Measurements from ENCODE around the gene RNGTT. TPM values are rescaled to one million over a fixed set of nuclear protein-coding genes. Genes with fewer than 3 reads are reported as not detected.

RNGTT gene
- total and polyA plus RNA-seq, 12 donors: 3.1 to 10.9 (median 8.6) TPM

- intact Hi-C loops (cut with DNase I): loop anchor here in 1 of 10 donors (10.0 kb wide), 1 partner anchor 1483 kb away; no protein-coding TSS in a partner anchor
- Histone ChIP-seq H3K36me3 (peaks cover 0 to 3% (median 0%) of the 10 kb centered on the region in 9 donors), H3K4me3 (no peak overlapping the region), H3K27me3 (no peaks in the 10 kb centered on the region), H3K9me3 (no peaks in the 10 kb centered on the region), H3K27ac (no peak overlapping the region), H3K4me1 (peaks cover 0 to 16% (median 0%) of the 10 kb centered on the region in 9 donors)
- TF ChIP-seq, protein P1, sequence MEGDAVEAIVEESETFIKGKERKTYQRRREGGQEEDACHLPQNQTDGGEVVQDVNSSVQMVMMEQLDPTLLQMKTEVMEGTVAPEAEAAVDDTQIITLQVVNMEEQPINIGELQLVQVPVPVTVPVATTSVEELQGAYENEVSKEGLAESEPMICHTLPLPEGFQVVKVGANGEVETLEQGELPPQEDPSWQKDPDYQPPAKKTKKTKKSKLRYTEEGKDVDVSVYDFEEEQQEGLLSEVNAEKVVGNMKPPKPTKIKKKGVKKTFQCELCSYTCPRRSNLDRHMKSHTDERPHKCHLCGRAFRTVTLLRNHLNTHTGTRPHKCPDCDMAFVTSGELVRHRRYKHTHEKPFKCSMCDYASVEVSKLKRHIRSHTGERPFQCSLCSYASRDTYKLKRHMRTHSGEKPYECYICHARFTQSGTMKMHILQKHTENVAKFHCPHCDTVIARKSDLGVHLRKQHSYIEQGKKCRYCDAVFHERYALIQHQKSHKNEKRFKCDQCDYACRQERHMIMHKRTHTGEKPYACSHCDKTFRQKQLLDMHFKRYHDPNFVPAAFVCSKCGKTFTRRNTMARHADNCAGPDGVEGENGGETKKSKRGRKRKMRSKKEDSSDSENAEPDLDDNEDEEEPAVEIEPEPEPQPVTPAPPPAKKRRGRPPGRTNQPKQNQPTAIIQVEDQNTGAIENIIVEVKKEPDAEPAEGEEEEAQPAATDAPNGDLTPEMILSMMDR (IDR thresholded peaks at IDR 0.05): no peak
- DNase-seq (no peak), ATAC-seq (no peak)
- WGBS, 2 donors: 97% methylated on average over 7 of the region's 7 CpGs
Observed at GRCh38 chr6:88877893-88878292, 85.5 kb downstream of the RNGTT start.

DNA sequence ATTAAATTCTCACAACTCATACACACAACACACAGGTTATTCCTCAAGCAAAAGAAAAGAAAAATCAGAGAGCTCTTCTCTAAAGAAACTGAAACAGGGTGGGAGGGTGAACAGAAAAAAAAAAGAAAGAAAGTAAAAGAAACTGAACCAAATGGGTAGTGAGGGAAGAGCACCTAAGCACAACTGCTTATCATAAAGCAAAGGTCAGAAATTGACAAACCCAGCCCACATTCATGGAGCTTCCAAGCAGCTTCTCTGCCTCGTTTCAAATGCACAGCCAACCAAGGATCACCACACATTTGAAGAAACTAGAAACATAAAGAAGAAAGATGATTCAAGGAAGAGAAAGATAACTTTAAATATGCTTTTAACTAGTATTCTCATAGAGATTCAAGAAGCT lies 90.5 kb downstream of the RNGTT start:
- 61 to 68% methylated on average over 1 of the region's 1 CpG for WGBS, 2 donors
- H3K27me3 ChIP-seq: no peaks in the 10 kb centered on the region
- ATAC-seq: no peak
- intact Hi-C loops (cut with DNase I): loop anchor here in 4 of 10 donors (5.0 to 10.0 kb wide), 3 partner anchors 941 to 1478 kb away; no protein-coding TSS in a partner anchor
- H3K4me1 ChIP-seq: peaks cover 0 to 10% (median 0%) of the 10 kb centered on the region in 9 donors
- peaks cover 0 to 7% (median 0%) of the 10 kb centered on the region in 9 donors for H3K36me3 ChIP-seq
- H3K27ac ChIP-seq: no peak overlapping the region
- DNase-seq: no peak
- no peak overlapping the region for H3K4me3 ChIP-seq
- H3K9me3 ChIP-seq: no peaks in the 10 kb centered on the region
- TF ChIP-seq, protein P1 (IDR thresholded peaks at IDR 0.05): no peak

- Histone ChIP-seq H3K4me1 (peaks cover 0 to 10% (median 0%) of the 10 kb centered on the region in 9 donors), H3K27ac (no peak overlapping the region), H3K27me3 (no peaks in the 10 kb centered on the region), H3K4me3 (no peak overlapping the region), H3K36me3 (peaks cover 0 to 11% (median 0%) of the 10 kb centered on the region in 9 donors), H3K9me3 (no peaks in the 10 kb centered on the region)
- whole genome bisulfite sequencing, 2 donors: 67% methylated on average over 3 of the region's 3 CpGs
- TF ChIP-seq, protein P1 (IDR thresholded peaks at IDR 0.05): no peak
- DNase-seq: no peak
- intact Hi-C loops (cut with DNase I): loop anchor here in 5 of 10 donors (2.0 to 10.0 kb wide), 5 partner anchors 939 to 1479 kb away; no protein-coding TSS in a partner anchor
- no peak for ATAC-seq
Observed at GRCh38 chr6:88871498-88871897, 91.9 kb downstream of the RNGTT start.

GRCh38 chr6:88870717-88871330 lies 92.6 kb downstream of the RNGTT start:
- Histone ChIP-seq H3K9me3 (no peaks in the 10 kb centered on the region), H3K4me3 (no peak overlapping the region), H3K27ac (no peak overlapping the region), H3K36me3 (peaks cover 0 to 11% (median 0%) of the 10 kb centered on the region in 9 donors), H3K4me1 (peaks cover 0 to 5% (median 0%) of the 10 kb centered on the region in 9 donors), H3K27me3 (no peaks in the 10 kb centered on the region)
- intact Hi-C loops (cut with DNase I): loop anchor here in 5 of 10 donors (2.0 to 10.0 kb wide), 5 partner anchors 939 to 1478 kb away; no protein-coding TSS in a partner anchor
- DNase-seq (peak in 1 of 2 donors; percentile 34), ATAC-seq (peak in 1 of 8 donors; percentile 48)
- TF ChIP-seq, protein P1 (IDR thresholded peaks at IDR 0.05): peak; percentile 42 to 85 (median 72)
- WGBS, 2 donors: 1 to 8% methylated on average over 1 of the region's 1 CpG

Measured in heart right ventricle (tissue), 16 donors.